IMR-90 (cell line): ENCODE data around the gene KIAA0513. TPM values are rescaled to one million over a fixed set of nuclear protein-coding genes. Genes with fewer than 3 reads are reported as not detected.

Experiments
- ATAC-seq: fragments of 200-7000 bp; cut with Tn5 transposase; 2 replicates; pipeline ENCODE4 v1.9.1; 2020; ENCODE audit warnings: low read depth, mild to moderate bottlenecking, moderate library complexity
- BruUV-seq: library from RNA; stranded (reverse); fragments of 400-500 nt; replicated peaks from 2 replicates; lab custom pipeline; 2021; lab: Mats Ljungman, UMichigan
- CTCF ChIA-PET: fragments of 300-600 bp; formaldehyde crosslinking; extraction: SDS; loops from one replicate; lab custom pipeline; 2021; ENCODE audit warnings: antibody characterized with exemption; lab: Yijun Ruan, JAX
- POLR2A ChIA-PET: fragments of 300-600 bp; sonication (Branson Sonifier 250); formaldehyde crosslinking; loops from one replicate; lab custom pipeline; 2022; ENCODE audit warnings: antibody characterized with exemption; ENCODE audit not compliant: unreplicated experiment; lab: Charles Lee
- DNase-seq: peaks from one replicate; pipeline ENCODE4 v3.0.0; 2013
- H2AFZ ChIP-seq: replicated peaks from 2 replicates; pipeline ENCODE3; 2013; ENCODE audit warnings: low read length, mild to moderate bottlenecking; ENCODE audit not compliant: poor library complexity
- H2AK5ac ChIP-seq: 2 replicates; pipeline ENCODE4 v1.6.1; 2013; ENCODE audit warnings: low read depth, low read length, inconsistent platforms
- H2AK9ac ChIP-seq: replicated peaks from 2 replicates; pipeline ENCODE3; 2013; ENCODE audit warnings: mild to moderate bottlenecking, low read depth, low read length, moderate library complexity; ENCODE audit not compliant: poor library complexity
- H2BK120ac ChIP-seq: 2 replicates; pipeline ENCODE4 v1.6.1; 2013; ENCODE audit warnings: low read depth, low read length, inconsistent platforms
- H2BK15ac ChIP-seq: 3 replicates; pipeline ENCODE4 v1.6.1; 2013; ENCODE audit warnings: low read depth, low read length, inconsistent platforms
- H2BK20ac ChIP-seq: 2 replicates; pipeline ENCODE4 v1.6.1; 2013; ENCODE audit warnings: low read depth, mild to moderate bottlenecking, inconsistent platforms, low read length, moderate library complexity
- H2BK5ac ChIP-seq: 2 replicates; pipeline ENCODE4 v1.6.1; 2013; ENCODE audit warnings: mild to moderate bottlenecking, low read depth, low read length, inconsistent platforms; ENCODE audit not compliant: poor library complexity, severe bottlenecking
- H3K14ac ChIP-seq: replicated peaks from 2 replicates; pipeline ENCODE4 v1.6.1; 2013; ENCODE audit warnings: low read depth, low read length, inconsistent platforms
- H3K18ac ChIP-seq: 2 replicates; pipeline ENCODE4 v1.6.1; 2013; ENCODE audit warnings: low read depth, low read length, control low read depth
- H3K23ac ChIP-seq: 2 replicates; pipeline ENCODE4 v1.6.1; 2013; ENCODE audit warnings: low read depth, low read length, inconsistent platforms
- H3K27ac ChIP-seq: 2 replicates; pipeline ENCODE4 v1.5.1; 2013; ENCODE audit warnings: mild to moderate bottlenecking, control low read depth, low read length; ENCODE audit not compliant: insufficient read depth
- H3K27me3 ChIP-seq: 2 replicates; pipeline ENCODE4 v1.6.1; 2013; ENCODE audit warnings: low read length; ENCODE audit not compliant: control insufficient read depth, insufficient read depth
- H3K36me3 ChIP-seq: 2 replicates; pipeline ENCODE4 v1.6.1; 2013; ENCODE audit warnings: low read length, mixed read lengths; ENCODE audit not compliant: control insufficient read depth, insufficient read depth
- H3K4ac ChIP-seq: 2 replicates; pipeline ENCODE4 v1.6.1; 2013; ENCODE audit warnings: low read depth, low read length, inconsistent platforms
- H3K4me1 ChIP-seq: 2 replicates; pipeline ENCODE4 v1.6.1; 2013; ENCODE audit warnings: low read length, mixed read lengths; ENCODE audit not compliant: control insufficient read depth, insufficient read depth
- H3K4me2 ChIP-seq: 2 replicates; pipeline ENCODE4 v1.6.1; 2013; ENCODE audit warnings: low read depth, mild to moderate bottlenecking, control low read depth, low read length, moderate library complexity
- H3K4me3 ChIP-seq: 2 replicates; pipeline ENCODE4 v1.5.1; 2013; ENCODE audit warnings: low read depth, mild to moderate bottlenecking, control low read depth, low read length, moderate library complexity; ENCODE audit not compliant: insufficient read depth
- H3K56ac ChIP-seq: 2 replicates; pipeline ENCODE4 v1.6.1; 2013; ENCODE audit warnings: low read length, inconsistent platforms; ENCODE audit not compliant: insufficient read depth; ENCODE audit errors: extremely low read depth
- H3K79me1 ChIP-seq, 2 experiments: 2 replicates each; pipeline ENCODE4 v1.6.1; 2013; ENCODE audit warnings: low read length in 2 of 2, inconsistent platforms in 1 of 2, low read depth in 1 of 2
- H3K9ac ChIP-seq: 2 replicates; pipeline ENCODE4 v1.6.1; 2013; ENCODE audit warnings: low read depth, low read length, control low read depth
- H3K9me1 ChIP-seq: 2 replicates; pipeline ENCODE4 v1.6.1; 2013; ENCODE audit warnings: low read length, inconsistent platforms; ENCODE audit not compliant: insufficient read depth
- H3K9me3 ChIP-seq: 2 replicates; pipeline ENCODE4 v1.6.1; 2013; ENCODE audit warnings: low read length; ENCODE audit not compliant: control insufficient read depth, insufficient read depth
- H4K20me1 ChIP-seq: 2 replicates; pipeline ENCODE4 v1.6.1; 2013; ENCODE audit warnings: low read length, inconsistent platforms; ENCODE audit not compliant: insufficient read depth
- H4K5ac ChIP-seq: 2 replicates; pipeline ENCODE4 v1.6.1; 2013; ENCODE audit warnings: mild to moderate bottlenecking, low read depth, low read length, control low read depth
- H4K8ac ChIP-seq, 2 experiments: 2 replicates each; pipeline ENCODE4 v1.6.1; 2013; ENCODE audit warnings: low read depth in 2 of 2, low read length in 2 of 2, control low read depth in 1 of 2, inconsistent platforms in 1 of 2
- H4K91ac ChIP-seq: 2 replicates; pipeline ENCODE4 v1.6.1; 2013; ENCODE audit warnings: low read depth, low read length, inconsistent platforms; ENCODE audit not compliant: insufficient read depth
- CHD1 ChIP-seq: IDR thresholded peaks from 2 replicates; pipeline ENCODE4 v1.6.1; 2012; ENCODE audit warnings: low read depth, low read length, improper control_type of control experiment
- ELK1 ChIP-seq: fragments of 150-350 bp; IDR thresholded peaks from 2 replicates; pipeline ENCODE4 v1.6.1; 2016; ENCODE audit warnings: low read depth, mild to moderate bottlenecking, low read length, moderate library complexity, borderline replicate concordance
- FOS ChIP-seq: fragments of 150-350 bp; IDR thresholded peaks from 2 replicates; pipeline ENCODE4 v1.6.1; 2016; ENCODE audit warnings: low read depth, low read length
- NFE2L2 ChIP-seq: fragments of 150-350 bp; IDR thresholded peaks from 2 replicates; pipeline ENCODE4 v1.6.1; 2016; ENCODE audit warnings: low read depth, mild to moderate bottlenecking, low read length
- WGBS, 2 experiments: methylation state at CpG; one replicate each; pipeline versions ENCODE4 v1.1.5 to v1.1.7; 2013; ENCODE audit warnings: missing lambda C conversion rate in 2 of 2; ENCODE audit not compliant: insufficient read length in 1 of 2; ENCODE audit errors: extremely low coverage in 2 of 2; 5-methylcytosine and 5-hydroxymethylcytosine counted together
- dilution Hi-C: fragments of 300-500 bp; cut with HindIII; formaldehyde crosslinking; loops from one replicate; pipeline ENCODE4 v1.14.3; 2018; ENCODE audit warnings: low sequenced_read_pairs; ENCODE audit not compliant: unreplicated experiment
- in situ Hi-C: fragments of 300-500 bp; cut with MboI; formaldehyde crosslinking; loops from 3 replicates; pipeline ENCODE4 v1.14.3; 2019; ENCODE audit warnings: low sequenced_read_pairs, inconsistent platforms, mixed read lengths
- intact Hi-C: fragments of 100-400 bp; cut with micrococcal nuclease; formaldehyde crosslinking; loops from 2 replicates; pipeline ENCODE4 v1.10.0; 2022
- polyA plus RNA-seq, 3 experiments: library from polyadenylated mRNA; depleted of rRNA; stranded (reverse); fragments of >200 nt; gene quantifications; 2 replicates each; pipeline ENCODE4 v1.2.3, GENCODE V29; 2012; ENCODE audit warnings: low replicate concordance in 1 of 3
- total RNA-seq: library from RNA; depleted of rRNA; stranded (reverse); fragments of >200 nt; gene quantifications from 2 replicates; pipeline ENCODE4 v1.2.3, GENCODE V29; 2012

Gene KIAA0513
- total and polyA plus RNA-seq, 2 of the 4 experiments (the other 2 are of a cell fraction) = 9.5 TPM

GRCh38 chr16:85041219-85042166 is 13.9 kb downstream of the KIAA0513 start:
- no TSS peak for BruUV-seq
- Histone ChIP-seq H3K56ac (no peak overlapping the region), H2BK5ac (no peak overlapping the region), H3K9me1 (peaks cover 8% of the 10 kb centered on the region), H3K14ac (no peak overlapping the region), H2BK120ac (no peak overlapping the region), H3K23ac (no peak overlapping the region), H2AK9ac (no peak overlapping the region), H3K27ac (no peak overlapping the region), H3K27me3 (peaks cover 1% of the 10 kb centered on the region; the same call in 1 of the 2 replicates), H4K8ac (no peak overlapping the region), H3K4me2 (no peak overlapping the region), H4K20me1 (peaks cover 3% of the 10 kb centered on the region; the same call in 1 of the 2 replicates), H3K79me1 (peaks cover 7 to 26% of the 10 kb centered on the region in 2 experiments; a peak in 3 of 4 replicates), H3K36me3 (peaks cover 3% of the 10 kb centered on the region; the same call in 1 of the 2 replicates), H3K18ac (no peak overlapping the region), H2AK5ac (0 out of 2 replicates have a peak overlapping the region, but pooled peaks have one; percentile 15), H2AFZ (no peak overlapping the region), H3K4me3 (no peak overlapping the region), H3K9me3 (no peaks in the 10 kb centered on the region), H2BK15ac (no peak overlapping the region), H4K5ac (no peak overlapping the region), H3K9ac (no peak overlapping the region), H3K4me1 (peaks cover 3% of the 10 kb centered on the region), H2BK20ac (no peak overlapping the region), H4K91ac (no peak overlapping the region), H3K4ac (no peak overlapping the region)
- dilution Hi-C loops (no loop called here), intact Hi-C loops (no loop called here), in situ Hi-C loops (no loop called here)
- WGBS, 2 experiments = 74% methylated on average over 14 of the region's 27 CpGs; no CpG with 5 or more reads in 1 of the 2 experiments
- no peak for TF ChIP-seq CHD1
- TF ChIP-seq ELK1 = no peak
- TF ChIP-seq FOS = no peak
- TF ChIP-seq NFE2L2 = no peak
- POLR2A ChIA-PET = no interaction called here
- no peak for ATAC-seq
- CTCF ChIA-PET = no interaction called here
- DNase-seq = no peak
